Mucosa of descending colon (tissue), 3 donors: ENCODE data around the gene MROH2A. TPM values are rescaled to one million over a fixed set of nuclear protein-coding genes. Genes with fewer than 3 reads are reported as not detected.
A peak's percentile ranks its signal among the peaks of the same experiment; 100 is the strongest.

Source experiments
- ATAC-seq: fragments of 200-7000 bp; cut with Tn5 transposase; one replicate; pipeline ENCODE4 v1.9.1; 2020; ENCODE audit warnings: mild to moderate bottlenecking, moderate library complexity
- DNase-seq, 3 donors: peaks; one replicate each; pipeline ENCODE4 v3.0.0-alpha.2; 2020
- H3K36me3 ChIP-seq: fragments of 200-600 bp; one replicate; pipeline ENCODE4 v1.8.0; 2021; ENCODE audit warnings: low read depth, mild to moderate bottlenecking
- H3K4me1 ChIP-seq: fragments of 200-600 bp; one replicate; pipeline ENCODE4 v1.8.0; 2021; ENCODE audit warnings: low read depth, mild to moderate bottlenecking
- H3K4me3 ChIP-seq: fragments of 200-600 bp; one replicate; pipeline ENCODE4 v1.8.0; 2021; ENCODE audit warnings: mild to moderate bottlenecking
- H3K9me3 ChIP-seq: fragments of 200-600 bp; one replicate; pipeline ENCODE4 v1.8.0; 2021; ENCODE audit warnings: mild to moderate bottlenecking
- CTCF ChIP-seq: fragments of 200-600 bp; IDR thresholded peaks from one replicate; pipeline ENCODE4 v1.8.0; 2022; ENCODE audit warnings: antibody characterized with exemption, mild to moderate bottlenecking
- intact Hi-C, 2 donors: fragments of 100-400 bp; cut with DNase I in 1 of 2; cut with micrococcal nuclease in 1 of 2; formaldehyde crosslinking; loops; one replicate each; pipeline versions ENCODE4 v1.11.0 to v1.11.1; 2022; cut with DNase I, micrococcal nuclease
- total RNA-seq, 3 donors: library from RNA; stranded (reverse); fragmentation: NEBNext Ultra II Directional in 2 of 3; extraction: Animal tissue kit (Norgen Biotek cat#: 25700) in 2 of 3; gene quantifications; one replicate each; pipeline versions ENCODE4 v1.2.1 to v1.2.4, GENCODE V29; 2021 to 2023
- donor health status: DM: no; HTN: no; CAD: no; lungs with moderate emphysema.
- donor health status: DM: no; HTN: no; CAD: no.
- donor health status: DM: no; HTN: yes; CAD: no.

Gene MROH2A
- total RNA-seq, 3 donors from 2014 or later, result 0.20 TPM; not detected in 2

GRCh38 chr2:233822781-233823730 lies 44.9 kb downstream of the MROH2A start:
- Histone ChIP-seq H3K9me3 (no peaks in the 10 kb centered on the region), H3K36me3 (no peaks in the 10 kb centered on the region), H3K4me1 (no peaks in the 10 kb centered on the region), H3K4me3 (no peak overlapping the region)
- DNase-seq, result no peak
- ATAC-seq, result peak; percentile 37
- intact Hi-C loops, result no loop called here
- TF ChIP-seq CTCF, result no peak

- Histone ChIP-seq H3K36me3 (no peaks in the 10 kb centered on the region), H3K4me3 (no peak overlapping the region), H3K4me1 (no peaks in the 10 kb centered on the region), H3K9me3 (no peaks in the 10 kb centered on the region)
- TF ChIP-seq CTCF, result no peak
- no peak for DNase-seq
- intact Hi-C loops, result no loop called here
- no peak for ATAC-seq
Measured at GRCh38 chr2:233823731-233824121, 45.6 kb downstream of the MROH2A start.

- ATAC-seq (no peak), DNase-seq (no peak)
- intact Hi-C loops, result no loop called here
- H3K36me3 ChIP-seq, result no peaks in the 10 kb centered on the region
- H3K9me3 ChIP-seq, result no peaks in the 10 kb centered on the region
- H3K4me1 ChIP-seq, result no peaks in the 10 kb centered on the region
- no peak for TF ChIP-seq CTCF
- H3K4me3 ChIP-seq, result no peak overlapping the region
Measured at GRCh38 chr2:233824373-233824772, 46.2 kb downstream of the MROH2A start.

GRCh38 chr2:233828546-233829192 lies 50.5 kb downstream of the MROH2A start:
- TF ChIP-seq CTCF, result no peak
- ATAC-seq (no peak), DNase-seq (no peak)
- H3K4me1 ChIP-seq, result no peaks in the 10 kb centered on the region
- H3K36me3 ChIP-seq, result no peaks in the 10 kb centered on the region
- H3K4me3 ChIP-seq, result no peak overlapping the region
- intact Hi-C loops, result no loop called here
- no peaks in the 10 kb centered on the region for H3K9me3 ChIP-seq

DNA sequence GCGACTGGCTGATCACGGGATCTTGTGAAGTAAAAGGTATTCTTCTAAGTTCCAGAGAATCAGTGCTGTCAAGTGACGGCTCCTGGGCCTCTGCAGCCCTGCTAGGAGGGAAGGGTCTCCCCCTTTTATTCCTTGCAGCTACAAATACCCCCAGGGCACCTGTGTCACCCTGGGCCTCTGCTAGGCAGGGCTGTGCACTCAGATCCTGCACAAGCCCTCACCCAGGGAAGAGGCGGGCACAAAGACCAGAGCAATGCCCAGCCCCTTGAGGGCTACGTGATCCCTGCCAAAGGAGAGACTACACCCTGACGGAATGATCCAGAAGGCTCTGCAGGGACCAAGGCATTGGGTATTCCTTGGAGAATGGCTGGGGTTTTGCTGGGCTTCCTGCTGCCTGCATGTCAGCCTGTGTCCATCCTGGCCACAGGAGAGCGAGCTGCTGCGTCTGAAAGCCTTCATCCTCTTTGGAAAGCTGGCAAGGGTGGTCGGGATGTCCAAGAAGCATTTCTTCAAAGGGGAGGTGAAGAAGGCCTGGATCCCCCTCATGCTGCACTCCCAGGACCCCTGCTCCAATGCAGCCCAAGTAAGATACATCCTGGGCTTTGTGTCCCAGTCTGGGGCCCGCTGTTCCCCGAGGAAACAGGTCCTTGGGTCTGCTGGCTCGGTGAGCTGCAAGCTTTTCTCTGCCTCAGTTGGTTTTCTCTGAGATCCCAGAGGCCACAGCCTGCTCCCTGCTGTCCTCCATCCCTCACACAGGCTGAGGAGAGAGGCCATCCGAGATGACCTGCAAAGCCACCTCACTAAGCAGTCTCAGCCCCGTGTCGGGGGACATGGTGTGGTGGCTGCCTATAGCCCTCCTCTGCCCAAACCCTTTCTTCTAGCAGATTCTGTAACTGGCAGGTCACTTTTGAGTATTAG lies 51.3 kb downstream of the MROH2A start:
- no peaks in the 10 kb centered on the region for H3K9me3 ChIP-seq
- ATAC-seq (no peak), DNase-seq (no peak)
- no peaks in the 10 kb centered on the region for H3K4me1 ChIP-seq
- no peaks in the 10 kb centered on the region for H3K36me3 ChIP-seq
- intact Hi-C loops, result no loop called here
- no peak for TF ChIP-seq CTCF
- no peak overlapping the region for H3K4me3 ChIP-seq
